WTC11 (cell line): ENCODE results near the gene SHISA7. TPM values are rescaled to one million over a fixed set of nuclear protein-coding genes. Genes with fewer than 3 reads are reported as not detected.

Experiments
- ATAC-seq: fragments of 200-7000 bp; cut with Tn5 transposase; 2 replicates; pipeline ENCODE4 v1.10.0; 2021; ENCODE audit warnings: mild to moderate bottlenecking, moderate library complexity
- CTCF ChIA-PET: fragments of 300-600 bp; sonication (Branson Sonifier 250); formaldehyde crosslinking; loops from one replicate; lab custom pipeline; 2021; ENCODE audit warnings: antibody characterized with exemption; lab: Charles Lee
- POLR2A ChIA-PET: fragments of 350-600 bp; sonication (Branson Sonifier 250); formaldehyde crosslinking; loops from one replicate; lab custom pipeline; 2021; ENCODE audit warnings: antibody characterized with exemption; lab: Charles Lee
- DNase-seq: peaks from one replicate; pipeline ENCODE4 v3.0.0; 2021; ENCODE audit warnings: low spot score
- H3K27ac Mint-ChIP-seq: 2 replicates; pipeline ENCODE4 v1.8.0; 2021; ENCODE audit warnings: mixed read lengths
- H3K27me3 Mint-ChIP-seq: 2 replicates; pipeline ENCODE4 v1.8.0; 2021; ENCODE audit warnings: low read depth, mild to moderate bottlenecking, moderate library complexity, mixed read lengths
- H3K36me3 Mint-ChIP-seq: 2 replicates; pipeline ENCODE4 v1.8.0; 2021; ENCODE audit warnings: mixed read lengths
- H3K4me1 Mint-ChIP-seq: 2 replicates; pipeline ENCODE4 v1.8.0; 2022; ENCODE audit warnings: mixed read lengths
- H3K4me3 Mint-ChIP-seq: 2 replicates; pipeline ENCODE4 v1.8.0; 2021; ENCODE audit warnings: mild to moderate bottlenecking, moderate library complexity, mixed read lengths
- H3K9me3 Mint-ChIP-seq: 2 replicates; pipeline ENCODE4 v1.8.0; 2021; ENCODE audit warnings: mixed read lengths
- GRHL2 ChIP-seq: fragments of 250-450 bp; sonication (Bioruptor Pico); IDR thresholded peaks from 2 replicates; pipeline ENCODE4 v1.8.0; 2022; ENCODE audit warnings: mild to moderate bottlenecking, moderate library complexity; ENCODE audit not compliant: insufficient replicate concordance, severe bottlenecking
- MYBL2 ChIP-seq: sonication (generic); formaldehyde crosslinking; IDR thresholded peaks from 2 replicates; pipeline ENCODE4 v1.8.1; 2023; ENCODE audit warnings: mild to moderate bottlenecking, moderate library complexity, missing genetic modification reagents
- NFATC4 ChIP-seq: fragments of 250-450 bp; sonication (Bioruptor Pico); IDR thresholded peaks from 2 replicates; pipeline ENCODE4 v1.9.0; 2021; ENCODE audit warnings: mild to moderate bottlenecking
- RELA ChIP-seq: sonication (generic); formaldehyde crosslinking; IDR thresholded peaks from 2 replicates; pipeline ENCODE4 v1.8.1; 2022; ENCODE audit warnings: missing genetic modification reagents, mild to moderate bottlenecking, borderline replicate concordance
- ZNF263 ChIP-seq: sonication (generic); formaldehyde crosslinking; IDR thresholded peaks from 2 replicates; pipeline ENCODE4 v1.8.1; 2022; ENCODE audit warnings: low read depth, mild to moderate bottlenecking, moderate library complexity, missing genetic modification reagents
- ZNF423 ChIP-seq: fragments of 250-450 bp; sonication (Bioruptor Pico); IDR thresholded peaks from 2 replicates; pipeline ENCODE4 v2.1.2; 2022; ENCODE audit warnings: mild to moderate bottlenecking, moderate library complexity
- total RNA-seq: library from RNA; stranded (reverse); gene quantifications from 3 replicates; pipeline ENCODE4 v1.2.3, GENCODE V29; 2021
- TF ChIP-seq, protein P1 (sequence below): sonication (generic); formaldehyde crosslinking; IDR thresholded peaks from 2 replicates; pipeline ENCODE4 v1.8.0; 2022; ENCODE audit warnings: mild to moderate bottlenecking, missing genetic modification reagents
- TF ChIP-seq, protein P2 (sequence below): fragments of 200-600 bp; IDR thresholded peaks from 2 replicates; pipeline ENCODE4 v1.8.0; 2022; ENCODE audit warnings: antibody characterized with exemption
- TF ChIP-seq, protein P3 (sequence below): sonication (generic); formaldehyde crosslinking; IDR thresholded peaks from 2 replicates; pipeline ENCODE4 v1.8.1; 2022; ENCODE audit warnings: low read depth, mild to moderate bottlenecking, moderate library complexity, missing genetic modification reagents, borderline replicate concordance
- TF ChIP-seq, protein P4 (sequence below): fragments of 250-450 bp; sonication (Bioruptor Pico); IDR thresholded peaks from 2 replicates; pipeline ENCODE4 v1.9.0; 2021; ENCODE audit warnings: mild to moderate bottlenecking

Gene SHISA7
- total RNA-seq, 1 experiment from 2014 or later = 0.79 TPM

DNA sequence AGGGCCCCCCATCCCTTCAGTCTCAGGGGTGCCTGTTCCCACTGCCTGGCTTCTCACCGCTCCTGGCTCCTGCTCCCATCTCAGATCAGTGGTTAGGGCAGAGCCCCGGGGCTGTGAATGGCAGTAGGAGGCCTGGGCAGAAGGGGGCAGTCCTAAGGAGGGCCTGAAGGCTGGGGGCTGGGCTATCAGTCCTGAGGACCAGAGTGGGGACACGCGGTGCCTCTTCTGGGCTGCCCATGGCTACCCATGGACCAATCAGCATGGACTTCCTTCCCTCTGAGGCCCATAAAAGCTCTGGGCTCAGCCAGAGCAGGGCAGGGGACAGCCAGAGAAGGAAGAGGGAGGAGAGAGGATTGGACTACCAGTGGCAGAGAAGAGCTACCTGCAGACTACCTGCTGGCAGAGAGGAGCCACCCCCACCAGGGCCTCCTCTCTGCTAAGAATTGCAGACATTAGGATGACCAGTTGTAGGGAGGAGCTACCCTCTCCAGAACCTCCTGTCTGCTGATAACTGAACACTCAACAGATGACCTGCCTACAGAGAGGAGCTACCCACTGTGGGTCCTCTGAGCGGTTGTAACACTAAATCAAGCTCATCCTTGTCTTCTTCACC is 23.4 kb downstream of the SHISA7 start (continued):
- TF ChIP-seq, protein P1, sequence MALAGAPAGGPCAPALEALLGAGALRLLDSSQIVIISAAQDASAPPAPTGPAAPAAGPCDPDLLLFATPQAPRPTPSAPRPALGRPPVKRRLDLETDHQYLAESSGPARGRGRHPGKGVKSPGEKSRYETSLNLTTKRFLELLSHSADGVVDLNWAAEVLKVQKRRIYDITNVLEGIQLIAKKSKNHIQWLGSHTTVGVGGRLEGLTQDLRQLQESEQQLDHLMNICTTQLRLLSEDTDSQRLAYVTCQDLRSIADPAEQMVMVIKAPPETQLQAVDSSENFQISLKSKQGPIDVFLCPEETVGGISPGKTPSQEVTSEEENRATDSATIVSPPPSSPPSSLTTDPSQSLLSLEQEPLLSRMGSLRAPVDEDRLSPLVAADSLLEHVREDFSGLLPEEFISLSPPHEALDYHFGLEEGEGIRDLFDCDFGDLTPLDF (CRISPR knock-in tag) = no peak
- TF ChIP-seq ZNF263 = no peak
- TF ChIP-seq, protein P2, sequence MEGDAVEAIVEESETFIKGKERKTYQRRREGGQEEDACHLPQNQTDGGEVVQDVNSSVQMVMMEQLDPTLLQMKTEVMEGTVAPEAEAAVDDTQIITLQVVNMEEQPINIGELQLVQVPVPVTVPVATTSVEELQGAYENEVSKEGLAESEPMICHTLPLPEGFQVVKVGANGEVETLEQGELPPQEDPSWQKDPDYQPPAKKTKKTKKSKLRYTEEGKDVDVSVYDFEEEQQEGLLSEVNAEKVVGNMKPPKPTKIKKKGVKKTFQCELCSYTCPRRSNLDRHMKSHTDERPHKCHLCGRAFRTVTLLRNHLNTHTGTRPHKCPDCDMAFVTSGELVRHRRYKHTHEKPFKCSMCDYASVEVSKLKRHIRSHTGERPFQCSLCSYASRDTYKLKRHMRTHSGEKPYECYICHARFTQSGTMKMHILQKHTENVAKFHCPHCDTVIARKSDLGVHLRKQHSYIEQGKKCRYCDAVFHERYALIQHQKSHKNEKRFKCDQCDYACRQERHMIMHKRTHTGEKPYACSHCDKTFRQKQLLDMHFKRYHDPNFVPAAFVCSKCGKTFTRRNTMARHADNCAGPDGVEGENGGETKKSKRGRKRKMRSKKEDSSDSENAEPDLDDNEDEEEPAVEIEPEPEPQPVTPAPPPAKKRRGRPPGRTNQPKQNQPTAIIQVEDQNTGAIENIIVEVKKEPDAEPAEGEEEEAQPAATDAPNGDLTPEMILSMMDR = no peak
- TF ChIP-seq, all 79 proteins: peak for 0

DNA sequence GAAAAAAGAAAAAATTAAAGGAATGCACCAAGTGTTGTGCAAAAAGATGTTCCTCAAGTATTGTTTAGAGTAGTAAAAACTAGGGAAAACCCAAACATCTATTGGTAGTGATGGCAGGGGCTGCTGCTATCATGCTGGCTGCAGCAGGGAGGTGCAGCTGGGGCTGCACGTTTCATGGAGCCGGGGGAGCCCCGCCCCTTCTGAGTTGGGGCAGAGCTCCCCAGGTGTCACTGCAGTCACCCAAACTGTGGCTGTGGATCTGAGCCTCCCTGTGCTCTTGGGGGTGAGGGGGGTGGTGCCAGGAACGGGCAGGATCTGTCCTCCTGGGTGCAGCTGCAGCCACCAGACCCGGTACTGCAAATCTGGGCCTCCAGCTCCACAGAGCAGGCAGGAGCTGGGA is 24.0 kb downstream of the SHISA7 start:
- peaks cover 80% of the 10 kb centered on the region for H3K27me3 Mint-ChIP-seq
- H3K27ac Mint-ChIP-seq = no peak overlapping the region
- no peak overlapping the region for H3K4me3 Mint-ChIP-seq
- POLR2A ChIA-PET = interaction anchor here (0.7 kb wide), 1 partner anchor 203 kb away, joined by 4 read pairs; no protein-coding TSS in a partner anchor
- H3K9me3 Mint-ChIP-seq = no peaks in the 10 kb centered on the region
- peaks cover 2% of the 10 kb centered on the region for H3K4me1 Mint-ChIP-seq
- TF ChIP-seq, protein P3, sequence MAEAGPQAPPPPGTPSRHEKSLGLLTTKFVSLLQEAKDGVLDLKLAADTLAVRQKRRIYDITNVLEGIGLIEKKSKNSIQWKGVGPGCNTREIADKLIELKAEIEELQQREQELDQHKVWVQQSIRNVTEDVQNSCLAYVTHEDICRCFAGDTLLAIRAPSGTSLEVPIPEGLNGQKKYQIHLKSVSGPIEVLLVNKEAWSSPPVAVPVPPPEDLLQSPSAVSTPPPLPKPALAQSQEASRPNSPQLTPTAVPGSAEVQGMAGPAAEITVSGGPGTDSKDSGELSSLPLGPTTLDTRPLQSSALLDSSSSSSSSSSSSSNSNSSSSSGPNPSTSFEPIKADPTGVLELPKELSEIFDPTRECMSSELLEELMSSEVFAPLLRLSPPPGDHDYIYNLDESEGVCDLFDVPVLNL (CRISPR knock-in tag) = no peak
- TF ChIP-seq ZNF423 (CRISPR knock-in tag) (no peak), NFATC4 (CRISPR knock-in tag) (no peak), MYBL2 (CRISPR knock-in tag) (no peak), RELA (no peak)
- TF ChIP-seq, all 79 proteins: peak for 0
- ATAC-seq (no peak), DNase-seq (no peak)
- CTCF ChIA-PET = interaction anchor here (0.6 to 3.2 kb wide), 20 partner anchors 9 to 330 kb away, joined by 3 to 16 read pairs (median 8); partner anchors contain the start of genes ISOC2, KMT5C, PPP6R1 and TMEM238
- H3K36me3 Mint-ChIP-seq = no peaks in the 10 kb centered on the region

DNA sequence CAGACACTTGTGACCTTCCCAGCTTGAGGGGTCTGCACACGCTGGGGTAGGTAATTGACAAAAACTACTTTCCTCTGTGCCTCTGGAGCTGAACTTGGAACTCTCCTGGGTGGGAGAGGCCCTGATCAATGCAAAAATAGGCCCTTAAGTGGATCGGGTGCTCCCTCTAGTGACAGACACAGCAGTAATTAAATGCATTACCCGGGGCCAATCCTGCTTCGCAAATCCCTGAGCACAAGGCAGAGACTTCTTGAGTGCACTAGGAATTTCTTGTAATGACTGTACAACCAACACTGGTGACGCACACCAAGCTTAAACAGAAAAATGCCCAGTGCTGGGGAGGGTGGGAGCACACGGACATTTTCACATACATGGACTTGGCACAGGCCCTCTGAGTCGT is 24.9 kb downstream of the SHISA7 start:
- TF ChIP-seq, protein P2 = peak; percentile 40
- TF ChIP-seq, protein P4, sequence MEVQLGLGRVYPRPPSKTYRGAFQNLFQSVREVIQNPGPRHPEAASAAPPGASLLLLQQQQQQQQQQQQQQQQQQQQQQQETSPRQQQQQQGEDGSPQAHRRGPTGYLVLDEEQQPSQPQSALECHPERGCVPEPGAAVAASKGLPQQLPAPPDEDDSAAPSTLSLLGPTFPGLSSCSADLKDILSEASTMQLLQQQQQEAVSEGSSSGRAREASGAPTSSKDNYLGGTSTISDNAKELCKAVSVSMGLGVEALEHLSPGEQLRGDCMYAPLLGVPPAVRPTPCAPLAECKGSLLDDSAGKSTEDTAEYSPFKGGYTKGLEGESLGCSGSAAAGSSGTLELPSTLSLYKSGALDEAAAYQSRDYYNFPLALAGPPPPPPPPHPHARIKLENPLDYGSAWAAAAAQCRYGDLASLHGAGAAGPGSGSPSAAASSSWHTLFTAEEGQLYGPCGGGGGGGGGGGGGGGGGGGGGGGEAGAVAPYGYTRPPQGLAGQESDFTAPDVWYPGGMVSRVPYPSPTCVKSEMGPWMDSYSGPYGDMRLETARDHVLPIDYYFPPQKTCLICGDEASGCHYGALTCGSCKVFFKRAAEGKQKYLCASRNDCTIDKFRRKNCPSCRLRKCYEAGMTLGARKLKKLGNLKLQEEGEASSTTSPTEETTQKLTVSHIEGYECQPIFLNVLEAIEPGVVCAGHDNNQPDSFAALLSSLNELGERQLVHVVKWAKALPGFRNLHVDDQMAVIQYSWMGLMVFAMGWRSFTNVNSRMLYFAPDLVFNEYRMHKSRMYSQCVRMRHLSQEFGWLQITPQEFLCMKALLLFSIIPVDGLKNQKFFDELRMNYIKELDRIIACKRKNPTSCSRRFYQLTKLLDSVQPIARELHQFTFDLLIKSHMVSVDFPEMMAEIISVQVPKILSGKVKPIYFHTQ (CRISPR knock-in tag) = no peak
- TF ChIP-seq GRHL2 = no peak
- peaks cover 2% of the 10 kb centered on the region for H3K4me1 Mint-ChIP-seq
- H3K9me3 Mint-ChIP-seq = no peaks in the 10 kb centered on the region
- DNase-seq (peak; percentile 71), ATAC-seq (peak; percentile 97)
- CTCF ChIA-PET = interaction anchor here (0.6 to 3.2 kb wide), 41 partner anchors 10 to 537 kb away, joined by 3 to 16 read pairs (median 4); partner anchors contain the start of genes DNAAF3, HSPBP1, KMT5C and PPP6R1
- H3K27ac Mint-ChIP-seq = no peak overlapping the region; the same call in 1 of the 2 replicates
- no peaks in the 10 kb centered on the region for H3K36me3 Mint-ChIP-seq
- H3K27me3 Mint-ChIP-seq = peaks cover 78% of the 10 kb centered on the region
- no peak overlapping the region for H3K4me3 Mint-ChIP-seq
- POLR2A ChIA-PET = interaction anchor here (0.7 to 0.9 kb wide), 2 partner anchors 79 to 202 kb away, joined by 4 read pairs; no protein-coding TSS in a partner anchor
